ENCODE measurements around the gene ZNF608. TPM values are rescaled to one million over a fixed set of nuclear protein-coding genes. Genes with fewer than 3 reads are reported as not detected.

The ZNF608 gene
- total RNA-seq, 6 experiments from 2014 or later = 0.28 to 0.85 (median 0.33) TPM

- no peak overlapping the region for H3K4me3 Mint-ChIP-seq
- no peak for TF ChIP-seq CTCF (IDR thresholded peaks at IDR 0.05)
- no peak overlapping the region for H3K27ac Mint-ChIP-seq
- no peaks in the 10 kb centered on the region for H3K9me3 Mint-ChIP-seq
- H3K27me3 Mint-ChIP-seq (ENCODE audit: insufficient read depth) = peaks cover 3% of the 10 kb centered on the region
- no peak for DNase-seq
- H3K4me1 Mint-ChIP-seq (ENCODE audit: low read depth) = peaks cover 20% of the 10 kb centered on the region
- no peaks in the 10 kb centered on the region for H3K36me3 Mint-ChIP-seq (ENCODE audit: low read depth)
Observed at GRCh38 chr5:124697933-124698591, 48.4 kb downstream of the ZNF608 start.

DNA sequence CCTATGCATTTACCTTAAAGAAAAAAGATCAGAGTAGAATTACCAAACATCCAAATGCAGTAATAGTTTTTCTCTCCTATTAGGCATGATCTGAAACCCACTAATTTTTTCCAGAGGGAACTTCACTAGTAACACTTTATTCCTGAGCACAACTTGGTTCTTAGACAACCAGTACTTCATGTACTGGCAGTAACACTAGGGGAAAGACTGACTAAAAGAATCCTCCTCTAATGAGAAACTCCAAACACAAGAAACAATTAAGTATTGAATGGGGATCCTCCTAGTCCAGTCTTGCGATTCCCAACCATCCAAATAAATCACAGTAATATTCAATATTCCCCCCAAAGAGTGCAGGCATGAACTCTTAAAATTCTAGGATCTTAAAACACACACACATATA is 48.9 kb downstream of the ZNF608 start:
- H3K27ac Mint-ChIP-seq = no peak overlapping the region
- H3K4me1 Mint-ChIP-seq (ENCODE audit: low read depth) = peaks cover 26% of the 10 kb centered on the region
- H3K27me3 Mint-ChIP-seq (ENCODE audit: insufficient read depth) = peaks cover 3% of the 10 kb centered on the region
- no peak overlapping the region for H3K4me3 Mint-ChIP-seq
- no peaks in the 10 kb centered on the region for H3K9me3 Mint-ChIP-seq
- no peak for DNase-seq
- H3K36me3 Mint-ChIP-seq (ENCODE audit: low read depth) = no peaks in the 10 kb centered on the region
- no peak for TF ChIP-seq CTCF (IDR thresholded peaks at IDR 0.05)

- no peak overlapping the region for H3K27ac Mint-ChIP-seq
- DNase-seq = no peak
- peaks cover 32% of the 10 kb centered on the region for H3K4me1 Mint-ChIP-seq (ENCODE audit: low read depth)
- H3K4me3 Mint-ChIP-seq = no peak overlapping the region
- H3K27me3 Mint-ChIP-seq (ENCODE audit: insufficient read depth) = peaks cover 3% of the 10 kb centered on the region
- no peak for TF ChIP-seq CTCF (IDR thresholded peaks at IDR 0.05)
- no peaks in the 10 kb centered on the region for H3K9me3 Mint-ChIP-seq
- no peaks in the 10 kb centered on the region for H3K36me3 Mint-ChIP-seq (ENCODE audit: low read depth)
Observed at GRCh38 chr5:124696898-124697297, 49.5 kb downstream of the ZNF608 start.

Data from HFFc6 (cell line).